IPS-NIHi7 (cell line): Measurements from ENCODE around the gene TEX36.
"Not testable (repeated sequence)": the region's sequence is repeated elsewhere in the genome, so short reads cannot be mapped to it uniquely, and the experiment has no call there.

ENCODE experiments used
- DNase-seq: peaks from one replicate; pipeline ENCODE4 v3.0.0; 2012; ENCODE audit warnings: mixed read lengths; ENCODE audit errors: extremely low spot score

TEX36 gene

GRCh38 chr10:125683063-125683462 is at the start of gene TEX36:
TSS of gene TEX36 (minus strand) at chr10:125683163. CDS start at chr10:125682989, 174 bp downstream.
- DNase-seq: peak; percentile 5

GRCh38 chr10:125727436-125727835 is 44.5 kb upstream of the TEX36 start:
- DNase-seq: no peak

- no peak for DNase-seq
These were observed 44.0 kb upstream of the TEX36 start for GRCh38 chr10:125726914-125727313.

- DNase-seq: no peak
These were observed 39.8 kb upstream of the TEX36 start for GRCh38 chr10:125722811-125723210.

GRCh38 chr10:125721035-125721434 is 38.1 kb upstream of the TEX36 start:
- no peak for DNase-seq

- no peak for DNase-seq
These were observed 37.0 kb upstream of the TEX36 start for GRCh38 chr10:125720002-125720382.

GRCh38 chr10:125719173-125720001 is 36.4 kb upstream of the TEX36 start, which contains the start of gene EDRF1:
TSS of gene EDRF1 (plus strand) at chr10:125719709. CDS start at chr10:125719808, 99 bp downstream.
- peak; percentile 99 for DNase-seq

GRCh38 chr10:125714728-125715127 is 31.8 kb upstream of the TEX36 start:
- not testable (repeated sequence) for DNase-seq

GRCh38 chr10:125711110-125711750 is 28.3 kb upstream of the TEX36 start:
- DNase-seq: no peak

GRCh38 chr10:125709553-125710474 is 26.9 kb upstream of the TEX36 start:
- DNase-seq: no peak

- DNase-seq: peak; percentile 25
These were observed 26.1 kb upstream of the TEX36 start for GRCh38 chr10:125708971-125709503.

- no peak for DNase-seq
These were observed 24.8 kb upstream of the TEX36 start for GRCh38 chr10:125707541-125708468.

- no peak for DNase-seq
These were observed 17.5 kb upstream of the TEX36 start for GRCh38 chr10:125700355-125700911.

GRCh38 chr10:125699562-125700143 is 16.7 kb upstream of the TEX36 start:
- DNase-seq: no peak

GRCh38 chr10:125698481-125698998 is 15.6 kb upstream of the TEX36 start:
- DNase-seq: no peak

GRCh38 chr10:125696884-125697283 is 13.9 kb upstream of the TEX36 start:
- not testable (repeated sequence) for DNase-seq

GRCh38 chr10:125694883-125695282 is 11.9 kb upstream of the TEX36 start:
- DNase-seq: no peak

GRCh38 chr10:125693524-125693847 is 10.5 kb upstream of the TEX36 start:
- no peak for DNase-seq

GRCh38 chr10:125692601-125693523 is 9.9 kb upstream of the TEX36 start:
- DNase-seq: no peak
